GM12878 (cell line): ENCODE data around the gene ADAMTS2.

Experiments used
- CBX3 ChIP-seq: fragments of 200-600 bp; sonication (generic); IDR thresholded peaks from 2 replicates; pipeline ENCODE4 v1.6.1; 2016; ENCODE audit warnings: low read depth, borderline replicate concordance
- CTCF ChIP-seq, 3 experiments: IDR thresholded peaks in 2 of 3; conservative IDR thresholded peaks in 1 of 3; 2 replicates each; pipeline ENCODE4 v1.5.1; 2011; ENCODE audit warnings: low read depth in 3 of 3, low read length in 3 of 3, mild to moderate bottlenecking in 3 of 3, control low read depth in 2 of 3, moderate library complexity in 2 of 3, inconsistent platforms in 1 of 3, mixed read lengths in 1 of 3; ENCODE audit not compliant: control insufficient read depth in 2 of 3, insufficient read depth in 1 of 3; ENCODE audit errors: extremely low read depth in 1 of 3
- DPF2 ChIP-seq: fragments of 450-650 bp; IDR thresholded peaks from 2 replicates; pipeline ENCODE4 v1.6.1; 2017; ENCODE audit warnings: mild to moderate bottlenecking
- EGR1 ChIP-seq, 2 experiments: IDR thresholded peaks; 1 replicate in 1 of 2; 2 replicates in 1 of 2; pipeline ENCODE4 v1.6.1; 2011 to 2012; ENCODE audit warnings: low read depth in 2 of 2, low read length in 2 of 2, borderline replicate concordance in 1 of 2, mild to moderate bottlenecking in 1 of 2, moderate library complexity in 1 of 2
- EZH2 ChIP-seq: IDR thresholded peaks from 2 replicates; pipeline ENCODE4 v1.6.1; 2012; ENCODE audit warnings: low read depth, mild to moderate bottlenecking, control low read depth, inconsistent platforms, low read length, borderline replicate concordance; ENCODE audit not compliant: control insufficient read depth
- MAX ChIP-seq: IDR thresholded peaks from 2 replicates; pipeline ENCODE4 v1.6.1; 2012; ENCODE audit warnings: low read depth, low read length, improper control_type of control experiment
- POLR2A ChIP-seq: IDR thresholded peaks from 2 replicates; pipeline ENCODE4 v1.6.1; 2011; ENCODE audit warnings: low read depth, mild to moderate bottlenecking, low read length
- POLR2AphosphoS2 ChIP-seq: IDR thresholded peaks from 2 replicates; pipeline ENCODE4 v1.6.1; 2011; ENCODE audit warnings: low read depth, mild to moderate bottlenecking, low read length, improper control_type of control experiment, moderate library complexity
- POLR2AphosphoS5 ChIP-seq: IDR thresholded peaks from 2 replicates; pipeline ENCODE4 v1.6.1; 2011; ENCODE audit warnings: mild to moderate bottlenecking, low read length, inconsistent platforms
- SIN3A ChIP-seq: IDR thresholded peaks from 2 replicates; pipeline ENCODE4 v1.6.1; 2012; ENCODE audit warnings: low read depth, low read length, improper control_type of control experiment
- SPI1 ChIP-seq: IDR thresholded peaks from 2 replicates; pipeline ENCODE4 v1.6.1; 2011; ENCODE audit warnings: low read depth, mild to moderate bottlenecking, low read length, moderate library complexity, borderline replicate concordance; ENCODE audit not compliant: insufficient read depth
- ZBTB33 ChIP-seq: fragments of 450-650 bp; IDR thresholded peaks from 2 replicates; pipeline ENCODE4 v1.6.1; 2017; ENCODE audit warnings: mild to moderate bottlenecking

GRCh38 chr5:179238628-179238970 is 106.7 kb downstream of the ADAMTS2 start:
- no peak for TF ChIP-seq ZBTB33
- no peak for TF ChIP-seq SPI1
- TF ChIP-seq POLR2AphosphoS5: no peak
- TF ChIP-seq CTCF (IDR thresholded peaks at IDR 0.05 in 2 of 3, conservative IDR thresholded peaks at IDR 0.05 in 1 of 3; ENCODE audit: control insufficient read depth in 2 of 3, extremely low read depth in 1 of 3, insufficient read depth in 1 of 3, low read depth in 3 of 3, low read length in 3 of 3): no peak
- no peak for TF ChIP-seq EGR1 (IDR thresholded peaks at IDR 0.05; ENCODE audit: borderline replicate concordance in 1 of 2, low read depth in 2 of 2, low read length in 2 of 2)
- no peak for TF ChIP-seq POLR2A
- no peak for TF ChIP-seq SIN3A
- no peak for TF ChIP-seq MAX
- TF ChIP-seq POLR2AphosphoS2: no peak
- no peak for TF ChIP-seq CBX3
- no peak for TF ChIP-seq EZH2
- no peak for TF ChIP-seq DPF2
